ENCODE results near the gene CHMP6.
"Not testable (repeated sequence)": the region's sequence is repeated elsewhere in the genome, so short reads cannot be mapped to it uniquely, and the experiment has no call there.

Gene CHMP6

DNA sequence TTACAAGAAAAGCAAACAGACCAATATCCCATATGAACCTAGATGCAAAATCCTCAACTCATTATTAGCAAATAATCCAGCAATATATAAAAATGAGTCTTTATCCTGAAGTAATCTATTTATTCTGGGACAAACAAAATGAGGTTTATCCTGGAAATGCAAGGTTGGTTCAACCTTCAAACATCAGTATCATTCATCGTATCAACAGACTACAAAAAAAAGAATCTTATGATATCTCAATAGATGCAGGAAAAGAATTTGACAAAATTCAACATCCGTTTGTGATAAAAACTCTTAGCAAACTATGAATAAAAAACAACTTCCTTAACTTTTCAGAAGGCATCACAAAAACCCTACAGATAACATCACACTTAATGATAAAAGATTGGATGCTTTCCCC lies 24.9 kb downstream of the CHMP6 start:
- no peak for DNase-seq

DNA sequence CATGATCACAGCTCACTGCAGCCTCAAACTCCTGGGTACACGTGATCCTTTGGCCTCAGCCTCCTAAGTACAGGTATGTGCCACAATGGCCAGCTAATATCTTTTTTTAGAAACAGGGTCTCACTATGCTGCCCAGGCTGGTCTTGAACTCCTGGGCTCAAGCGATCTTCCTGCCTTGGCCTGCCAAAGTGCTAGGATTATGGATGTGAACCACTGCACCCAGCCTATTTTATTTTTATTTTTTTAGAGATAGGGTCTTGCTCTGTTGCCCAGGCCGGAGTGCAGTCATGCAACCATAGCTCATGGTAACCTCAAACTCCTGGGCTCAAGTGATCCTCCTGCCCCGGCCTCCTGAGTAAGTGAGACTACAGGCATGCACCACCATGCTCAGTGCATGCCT lies 25.7 kb downstream of the CHMP6 start:
- not testable (repeated sequence) for DNase-seq

DNA sequence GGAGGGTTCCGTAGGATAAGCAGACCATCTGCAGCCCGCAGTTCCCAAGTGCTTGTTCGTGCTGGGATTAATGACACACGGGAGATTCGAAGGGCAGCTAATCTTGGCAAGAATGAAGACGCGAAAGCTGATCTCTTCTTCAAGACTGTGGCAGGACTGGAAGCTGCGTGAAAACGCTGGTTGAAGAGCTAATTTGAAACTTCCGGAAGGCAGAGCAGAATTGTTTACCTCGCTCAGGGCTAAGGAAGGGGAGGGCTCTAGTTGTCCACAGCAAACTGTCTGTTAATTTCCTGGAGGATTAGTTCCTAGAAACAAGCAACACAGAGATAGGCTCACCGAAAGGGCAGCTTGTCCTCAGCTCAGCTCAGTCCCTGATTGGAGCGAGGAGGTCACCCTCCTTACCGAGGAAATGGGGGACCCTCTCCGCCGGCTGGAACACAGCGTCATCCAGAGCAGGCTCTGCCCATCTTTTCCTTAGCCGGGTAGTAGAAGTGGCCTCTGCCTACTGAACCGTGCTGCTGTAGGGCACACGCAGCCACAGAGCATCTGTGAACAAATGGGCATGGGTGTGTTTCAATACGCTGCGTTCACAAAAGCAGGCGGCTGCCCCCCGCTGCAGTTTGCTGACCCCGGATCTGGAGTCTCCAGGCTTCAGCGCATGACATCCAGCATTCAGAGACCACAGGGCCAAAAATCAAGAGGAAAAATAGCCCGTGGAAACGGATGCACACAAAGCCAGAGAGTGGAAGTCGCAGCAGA lies 26.6 kb downstream of the CHMP6 start:
- peak; percentile 48 for DNase-seq

DNA sequence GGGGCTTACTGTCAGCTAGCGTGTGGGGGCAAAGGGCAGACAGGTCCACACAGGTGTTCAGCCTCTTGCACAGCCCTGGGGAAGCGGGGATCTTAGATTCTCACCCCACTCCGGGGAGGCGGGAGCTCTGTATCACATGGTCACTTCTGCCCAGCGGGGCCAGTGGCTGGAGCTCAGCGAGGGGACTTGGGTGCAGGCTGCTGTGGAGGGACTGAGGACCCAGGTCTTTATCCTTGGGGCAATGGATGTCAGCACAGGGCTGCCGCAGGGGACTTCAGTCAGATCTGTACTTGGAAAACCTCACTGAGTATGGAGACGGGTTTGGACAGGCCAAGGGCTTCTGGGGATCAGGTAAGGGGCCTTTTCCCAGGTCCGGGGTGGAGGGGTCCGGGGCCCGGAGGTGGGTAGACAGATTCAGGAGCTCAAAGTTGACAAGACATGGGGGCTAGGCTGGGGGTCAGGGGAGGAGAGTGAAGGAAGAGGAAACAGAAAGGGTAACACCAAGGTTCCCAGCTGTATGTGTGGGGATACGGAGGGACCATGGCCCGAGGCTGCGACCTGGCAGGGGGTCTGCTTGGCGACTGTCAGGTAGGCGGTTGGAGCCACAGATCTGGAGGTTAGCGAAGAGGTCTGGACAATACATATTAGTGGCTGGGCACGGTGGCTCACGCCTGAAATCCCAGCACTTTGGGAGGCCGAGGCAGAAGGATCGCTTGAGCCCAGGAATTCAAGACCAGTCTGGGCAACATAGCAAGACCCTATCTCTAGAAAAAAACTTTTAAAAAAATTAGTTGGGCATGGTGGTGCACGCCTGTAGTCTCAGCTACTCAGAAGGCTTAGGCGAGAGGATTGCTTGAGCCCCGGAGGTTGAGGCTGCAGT lies 28.2 kb downstream of the CHMP6 start:
- DNase-seq = no peak

DNA sequence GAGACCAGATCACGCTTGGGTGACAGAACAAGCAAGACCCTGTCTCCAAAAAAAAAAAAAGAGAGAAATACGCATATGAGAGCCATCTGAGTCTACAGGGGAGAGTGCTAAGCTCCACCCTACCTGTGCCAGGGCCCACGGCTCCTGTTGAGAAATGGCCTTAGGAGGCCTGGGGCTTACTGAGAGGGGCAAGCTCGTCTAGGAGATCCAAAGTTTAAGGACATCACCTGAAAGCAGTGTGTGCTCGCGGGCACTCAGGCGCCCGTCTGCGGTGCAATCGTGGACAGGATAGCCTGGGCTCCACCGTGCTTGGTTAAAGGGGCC lies 28.8 kb downstream of the CHMP6 start:
- DNase-seq = no peak

DNA sequence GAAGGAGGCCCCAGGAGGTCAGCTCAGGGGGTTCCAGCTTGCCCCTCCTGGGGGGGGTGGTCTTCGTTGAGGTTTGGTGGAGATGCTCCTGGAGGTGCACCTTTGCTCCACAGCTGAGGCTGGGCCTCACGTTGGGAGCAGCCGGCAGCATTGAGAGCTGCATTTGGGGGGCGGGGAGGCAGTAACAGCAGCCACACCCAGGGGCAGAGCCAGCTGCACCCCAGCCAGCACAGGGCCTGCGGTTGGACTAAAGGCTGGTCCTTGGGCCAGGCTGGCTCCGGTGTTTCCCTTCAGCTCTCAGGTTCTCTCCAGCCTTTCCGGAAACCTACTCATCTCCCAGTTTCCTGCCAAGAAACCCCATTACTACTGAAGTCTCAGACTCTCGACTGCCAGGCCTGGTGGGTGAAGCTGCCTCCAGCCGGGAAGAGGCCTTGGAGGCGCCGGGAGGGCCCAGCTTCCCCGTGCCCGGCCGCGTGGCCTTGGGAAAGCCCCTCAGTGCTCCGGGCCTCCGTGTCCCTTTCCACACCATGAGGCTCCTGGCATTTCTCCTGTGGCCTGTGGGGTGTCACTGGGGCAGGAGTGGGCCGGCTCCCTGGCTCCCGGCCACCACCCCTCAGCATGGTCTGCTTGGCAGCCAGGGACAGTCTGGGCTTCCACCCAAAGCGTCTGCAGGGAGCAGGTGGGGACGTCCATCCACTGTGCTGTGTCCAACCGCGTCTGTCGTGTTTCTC lies 29.3 kb downstream of the CHMP6 start:
- DNase-seq = no peak

DNA sequence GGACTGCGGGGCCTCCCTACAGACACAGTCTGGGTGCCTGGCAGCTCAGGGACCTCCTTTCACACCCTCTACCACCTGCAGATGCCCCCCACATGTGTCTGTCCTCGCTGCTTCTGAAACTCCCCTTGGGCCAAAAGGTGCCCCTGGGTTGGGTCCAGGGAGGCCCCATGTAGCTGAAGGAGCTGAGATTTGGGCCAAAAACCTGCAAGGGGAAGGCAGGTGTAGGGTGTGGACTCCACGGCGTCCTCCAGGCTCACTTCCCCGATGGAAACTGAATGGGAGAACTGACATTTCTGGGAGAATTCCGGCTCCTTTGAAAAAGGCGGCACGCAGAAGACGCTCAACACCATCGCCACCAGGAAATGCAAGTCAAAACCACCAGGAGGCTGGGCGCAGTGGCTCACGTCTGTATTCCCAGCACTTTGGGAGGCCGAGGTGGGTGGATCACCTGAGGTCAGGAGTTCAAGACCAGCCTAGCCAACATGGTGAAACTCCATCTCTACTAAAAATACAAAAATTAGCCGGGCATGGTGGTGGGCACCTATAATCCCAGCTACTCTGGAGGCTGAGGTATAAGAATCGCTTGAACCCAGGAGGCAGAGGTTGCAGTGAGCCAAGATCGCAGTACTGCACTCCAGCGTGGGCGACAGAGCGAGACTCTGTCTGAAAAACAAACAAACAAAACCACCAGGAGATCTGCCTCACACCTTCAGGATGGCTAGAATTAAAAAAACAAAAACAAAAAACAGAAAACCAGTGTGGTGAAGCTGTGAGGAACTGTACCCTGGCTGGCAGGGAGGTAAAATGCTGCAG lies 30.1 kb downstream of the CHMP6 start:
- DNase-seq = no peak

DNA sequence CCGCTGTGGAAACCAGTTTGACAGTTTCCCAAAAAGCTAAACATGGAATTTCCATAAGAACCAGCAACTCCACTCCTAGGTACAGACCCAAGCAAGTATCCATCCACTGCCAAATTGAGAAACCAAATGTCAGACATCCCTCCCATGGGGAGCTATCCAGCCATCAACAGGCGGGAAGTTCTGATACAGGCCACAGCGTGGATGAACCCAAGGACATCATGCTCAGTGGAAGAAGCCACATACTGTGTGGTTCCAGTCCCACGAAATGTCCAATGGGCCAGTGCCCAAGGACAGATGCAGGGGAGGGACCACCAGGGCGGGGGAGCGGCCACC lies 30.7 kb downstream of the CHMP6 start:
- DNase-seq = no peak

DNA sequence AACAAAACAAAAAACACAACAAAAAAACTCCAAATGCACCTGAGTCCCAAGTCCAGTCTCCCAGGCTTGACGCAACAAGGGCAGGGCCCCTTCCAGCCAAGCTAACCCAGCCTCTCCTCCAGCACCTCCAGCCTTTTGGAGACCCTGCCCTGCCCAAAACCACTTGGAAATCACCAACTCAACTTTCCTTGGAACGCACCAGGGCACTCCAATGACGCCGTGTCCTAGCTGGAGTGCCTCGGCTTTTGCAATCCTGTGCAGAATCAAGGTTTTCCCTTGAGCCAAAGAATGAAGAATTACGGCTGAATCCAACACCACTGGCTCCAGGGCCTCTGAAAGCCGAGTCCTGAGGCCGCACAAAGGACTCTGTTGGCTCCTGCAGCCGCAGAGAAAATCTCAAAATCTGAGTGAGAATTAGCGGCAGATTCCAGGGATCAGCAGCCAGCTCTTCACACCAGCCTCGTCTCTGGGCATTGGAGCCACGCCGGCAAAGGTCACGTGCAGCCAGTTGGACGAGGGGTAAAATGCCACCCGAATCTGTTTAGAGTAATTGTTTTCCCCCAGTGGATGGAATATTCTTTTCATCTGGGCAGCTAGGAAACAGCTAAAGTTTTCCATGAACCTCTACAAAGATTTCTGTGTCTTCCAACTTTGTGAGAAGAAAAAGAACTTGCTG lies 33.6 kb downstream of the CHMP6 start:
- DNase-seq = no peak

DNA sequence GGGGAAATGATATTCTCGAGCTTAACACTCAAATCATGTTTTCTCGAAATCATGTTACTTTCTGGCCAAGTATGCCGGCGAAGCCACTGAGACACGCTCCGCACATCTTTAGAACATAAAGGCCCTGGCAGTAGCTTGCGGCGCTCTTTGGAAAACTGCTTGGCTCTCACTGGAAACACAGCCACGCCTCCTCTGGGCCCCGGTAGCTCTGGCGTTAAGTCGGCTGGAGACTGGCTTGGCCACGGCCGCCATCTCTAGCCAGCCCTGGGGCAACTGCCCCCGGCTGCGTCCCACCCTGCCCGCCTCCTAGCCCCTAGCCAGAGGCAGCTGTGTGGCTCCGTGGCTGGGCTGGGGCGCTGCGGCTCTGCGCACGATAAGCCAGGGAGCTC lies 34.1 kb downstream of the CHMP6 start:
- DNase-seq = no peak

DNA sequence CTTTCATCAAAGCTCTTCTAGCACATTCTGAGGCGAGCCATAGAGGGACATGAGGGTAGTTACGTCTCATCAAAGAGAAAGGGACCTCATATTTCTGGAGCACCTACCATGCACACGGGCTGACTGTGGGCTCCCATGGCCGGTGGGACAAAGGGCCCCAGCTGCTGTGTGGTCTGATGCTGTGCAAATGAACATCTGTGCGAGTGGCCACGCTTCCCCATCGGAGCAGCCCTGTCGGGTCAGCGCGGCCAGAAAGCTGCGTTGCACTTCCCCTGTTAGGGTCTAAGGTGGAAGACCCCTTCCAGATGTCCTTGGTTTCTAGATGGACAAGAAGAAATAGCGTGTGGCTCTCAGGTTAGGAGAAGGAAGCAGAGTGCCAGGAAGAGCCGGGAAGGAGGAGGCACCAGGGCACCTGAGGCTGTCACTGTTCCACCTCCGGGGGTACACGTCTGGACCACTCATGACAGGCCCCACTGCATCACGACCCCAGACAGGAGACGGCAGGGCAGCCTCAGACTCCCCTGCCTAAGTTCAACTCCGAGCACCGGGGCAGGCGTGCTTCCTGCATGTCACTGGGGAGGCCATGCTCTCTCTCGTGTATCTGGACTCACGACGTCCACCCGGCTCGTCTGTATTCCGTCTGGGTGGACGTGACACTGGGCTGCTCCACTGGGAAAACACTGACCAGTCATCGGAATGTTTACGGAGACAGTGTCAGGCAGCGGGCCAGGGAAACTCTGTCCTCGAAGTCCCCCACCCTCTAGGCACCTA lies 34.8 kb downstream of the CHMP6 start:
- DNase-seq = no peak

DNA sequence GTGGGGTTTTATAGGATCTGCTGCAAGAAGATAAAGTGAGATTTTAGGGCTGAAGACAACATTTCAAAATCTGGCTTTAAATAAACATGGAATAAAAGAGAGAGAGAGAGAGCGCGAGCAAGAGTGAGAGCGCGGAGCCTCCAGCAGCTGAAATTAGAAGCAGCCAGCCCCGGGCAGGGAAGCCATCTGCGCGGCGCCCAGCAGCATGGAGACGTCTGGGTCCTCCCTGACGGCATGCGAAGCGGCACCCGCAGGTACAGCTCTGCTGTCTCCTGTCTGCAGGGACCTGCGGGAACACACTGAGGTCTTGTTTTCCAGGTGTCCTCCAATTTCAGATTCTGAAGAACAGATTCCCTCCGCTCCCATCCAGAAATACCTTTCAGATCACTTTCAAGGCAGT lies 35.4 kb downstream of the CHMP6 start:
- no peak for DNase-seq

DNA sequence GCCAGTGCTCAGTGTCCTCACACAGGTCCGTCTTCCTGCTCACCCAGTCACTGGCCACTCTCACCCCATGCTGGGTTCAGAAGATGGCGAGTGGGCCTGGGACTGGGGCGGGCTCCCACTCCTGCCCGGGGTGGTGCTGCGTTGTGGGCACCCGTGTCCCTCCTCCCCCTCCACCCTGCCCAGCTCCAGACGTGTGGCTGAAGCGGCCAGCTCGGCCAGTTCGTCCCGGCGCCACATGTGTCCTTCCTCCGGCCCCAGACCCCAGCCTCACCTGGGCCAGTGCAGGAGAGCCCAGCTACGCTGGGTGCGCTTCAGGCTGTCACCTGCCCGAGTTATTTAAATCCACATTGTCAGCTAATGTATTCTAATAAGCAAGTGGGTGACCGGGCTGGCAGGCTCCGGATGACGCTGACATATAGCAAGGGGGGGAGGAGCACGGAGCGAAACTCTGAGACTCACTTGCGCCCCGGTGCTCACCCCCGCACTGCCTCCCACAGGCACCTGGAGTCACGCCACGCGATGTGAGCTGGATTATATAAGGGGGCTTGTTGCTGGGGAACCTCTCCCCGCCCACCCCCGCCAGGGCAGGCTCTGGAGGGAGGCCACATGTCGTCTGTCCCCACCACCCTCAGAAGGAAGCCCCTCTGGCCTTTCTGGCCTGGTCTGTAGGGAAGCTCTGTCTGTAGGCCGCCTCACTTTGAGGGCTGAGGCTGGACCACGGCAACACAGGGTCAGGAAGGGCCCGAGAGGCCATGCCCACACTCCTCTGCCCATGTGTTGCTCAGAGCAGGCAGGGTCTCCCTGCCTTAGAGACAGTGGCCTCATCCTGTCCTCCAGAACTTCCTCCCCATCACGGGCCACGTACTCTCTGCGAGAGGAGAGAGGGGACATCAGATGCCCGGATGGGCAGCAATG lies 36.2 kb downstream of the CHMP6 start:
- no peak for DNase-seq

DNA sequence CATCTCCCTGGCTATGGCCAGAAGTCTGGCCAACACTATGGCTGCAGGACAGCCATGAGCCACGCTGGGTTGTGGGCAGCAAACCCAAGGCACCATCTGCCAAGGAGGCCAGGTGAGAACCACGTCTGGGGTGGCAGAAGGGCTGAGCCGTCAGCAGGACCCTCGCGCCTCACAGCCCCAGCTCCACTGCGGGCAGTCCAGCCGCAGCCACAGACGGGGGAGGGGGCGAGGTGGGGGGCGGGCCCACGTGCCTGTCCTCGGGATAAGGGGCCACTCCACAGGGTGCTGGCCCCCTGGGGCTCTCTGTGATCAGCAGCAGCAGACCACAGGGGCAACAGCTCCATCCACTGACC lies 36.8 kb downstream of the CHMP6 start:
- DNase-seq = no peak

DNA sequence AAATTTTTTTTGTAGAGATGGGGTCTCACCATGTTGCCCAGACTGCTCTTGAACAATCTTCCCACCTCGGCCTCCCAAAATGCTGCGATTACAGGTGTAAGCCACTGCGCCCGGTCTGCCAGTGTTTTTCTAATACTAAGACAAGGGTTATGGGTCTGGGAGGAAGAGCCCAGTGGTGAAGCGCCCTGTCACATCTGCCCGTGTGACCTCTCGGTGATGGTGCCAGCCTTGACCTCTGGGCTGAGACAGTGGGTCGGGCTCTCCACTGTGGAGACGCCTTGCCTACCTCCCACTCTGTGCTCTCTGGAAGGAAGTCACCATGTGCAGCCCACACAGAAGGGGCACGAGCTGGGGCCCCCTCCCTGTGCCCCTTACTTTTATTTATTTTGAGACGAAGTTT lies 38.2 kb downstream of the CHMP6 start:
- DNase-seq = no peak

DNA sequence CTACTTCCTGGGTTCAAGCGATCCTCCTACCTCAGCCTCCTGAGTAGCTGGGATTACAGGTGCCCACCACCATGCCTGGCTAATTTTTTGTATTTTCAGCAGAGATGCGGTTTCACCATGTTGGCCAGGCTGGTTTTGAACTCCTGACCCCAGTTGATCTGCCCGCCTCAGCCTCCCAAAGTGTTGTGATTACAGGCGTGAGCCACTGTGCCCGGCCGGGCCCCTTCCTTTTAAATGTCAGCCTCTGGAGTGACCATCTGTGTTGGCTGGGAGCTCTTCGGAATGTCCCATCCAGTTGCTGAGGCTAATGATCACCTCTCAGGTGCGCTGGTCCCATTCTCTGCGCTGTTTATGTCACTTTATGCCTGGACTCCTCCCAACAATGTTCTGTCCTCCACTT lies 38.7 kb downstream of the CHMP6 start:
- not testable (repeated sequence) for DNase-seq

DNA sequence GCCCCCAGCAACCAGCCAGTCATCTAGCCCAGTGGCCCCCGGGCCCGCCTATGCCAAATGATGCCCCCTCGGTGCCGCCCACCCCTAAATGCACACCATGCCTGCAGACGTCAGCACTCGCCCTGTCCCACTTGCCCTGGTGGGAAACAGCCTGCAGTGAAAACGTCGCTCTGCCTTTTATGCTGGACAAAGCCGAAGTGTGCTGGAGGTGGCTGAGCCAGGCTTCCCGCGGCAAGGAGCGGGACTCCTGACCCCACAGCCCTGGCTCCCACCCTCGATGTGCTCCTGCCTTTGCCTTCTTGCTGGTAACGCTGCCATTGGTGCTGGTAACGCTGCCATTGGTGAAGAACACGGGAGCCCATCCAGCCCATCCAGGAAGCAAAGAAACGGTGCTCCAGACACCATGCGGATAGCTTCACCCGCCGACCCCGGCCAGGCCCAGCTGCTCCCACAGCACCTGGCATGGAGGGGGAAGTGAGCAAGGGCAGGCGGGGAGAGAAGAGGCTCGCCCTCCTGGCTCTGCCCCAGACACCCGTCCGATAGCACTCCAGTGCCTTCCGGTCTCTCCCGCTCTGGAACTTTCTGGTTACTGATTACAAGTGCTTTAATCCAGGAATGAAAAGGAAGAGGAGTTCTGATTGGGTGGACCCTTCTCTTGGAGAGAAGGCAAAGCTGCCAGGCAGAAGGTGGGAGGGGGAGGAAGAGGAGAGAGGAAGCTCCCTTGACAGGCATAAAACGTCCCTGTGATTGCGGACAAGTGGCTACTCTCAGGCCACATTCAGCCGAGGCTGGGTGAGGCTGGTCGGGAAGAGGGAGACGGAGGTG lies 39.3 kb downstream of the CHMP6 start:
- DNase-seq = no peak

DNA sequence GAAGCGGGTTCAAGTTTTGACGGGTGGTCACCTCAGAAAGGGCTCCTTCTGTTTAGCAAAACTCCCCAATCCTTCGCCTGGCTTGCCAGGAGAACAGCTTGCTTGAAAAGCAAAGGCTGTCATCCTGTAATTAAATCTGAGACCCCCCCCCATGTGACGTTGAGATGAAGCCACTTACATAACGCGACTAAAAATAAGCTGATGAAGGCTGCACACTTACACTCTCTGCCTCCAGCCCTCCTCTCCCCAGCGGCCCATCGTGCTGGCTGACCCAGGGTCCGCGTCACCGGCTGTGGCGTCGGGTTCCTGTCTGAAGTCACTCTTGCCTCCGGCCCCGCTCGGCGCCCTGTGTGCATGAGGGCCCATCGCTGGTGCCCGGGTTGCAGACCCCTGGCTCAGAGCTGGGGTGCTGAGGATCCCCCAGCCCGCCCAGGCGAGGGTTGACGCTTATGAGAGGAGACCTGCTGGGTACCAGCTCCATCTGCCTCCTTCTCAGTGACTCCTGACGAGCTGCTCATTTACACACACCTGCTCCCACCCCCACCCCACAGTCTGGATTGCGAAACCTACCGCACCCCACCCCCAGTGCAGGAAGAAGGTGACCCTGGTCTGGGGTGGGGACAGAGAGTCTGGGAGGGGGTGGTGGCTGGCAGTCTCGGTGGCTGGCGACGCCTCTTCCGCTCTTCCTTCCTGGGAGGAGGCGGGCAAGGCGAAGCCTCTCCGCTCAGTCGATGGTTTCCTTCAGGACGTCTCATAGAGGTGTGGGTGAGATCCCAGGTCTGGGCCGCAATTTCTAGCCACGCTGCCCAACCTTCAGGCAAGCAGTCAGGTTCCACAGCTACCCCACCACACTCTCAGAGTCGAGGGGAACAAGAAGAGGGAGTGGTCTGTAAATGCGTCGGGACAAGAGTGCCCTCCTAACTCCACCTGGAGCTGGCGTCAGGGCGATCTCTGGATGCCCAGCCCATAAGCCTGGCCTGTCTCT lies 40.2 kb downstream of the CHMP6 start:
- DNase-seq = no peak

Measured in CD4-positive, alpha-beta T cell treated with Interleukin-15 for 1 hour (primary cell).